Natural killer cell (primary cell): ENCODE data around the gene RPS27L. TPM values are rescaled to one million over a fixed set of nuclear protein-coding genes. Genes with fewer than 3 reads are reported as not detected.
A peak's percentile ranks its signal among the peaks of the same experiment; 100 is the strongest.

Experiments used
- ATAC-seq, 3 donors: fragments of 150-1000 bp in 2 of 3; fragments of 200-7000 bp in 1 of 3; cut with Tn5 transposase; 1 replicate in 1 of 3; 2 replicates in 2 of 3; pipeline ENCODE4 v1.10.0; 2021; ENCODE audit warnings: mild to moderate bottlenecking in 2 of 3, moderate library complexity in 2 of 3
- DNase-seq, 2 donors: peaks; one replicate each; pipeline versions ENCODE4 v3.0.0 to v3.0.0-alpha.2; 2013 to 2021; ENCODE audit warnings: mixed read lengths in 1 of 2
- H3K27ac ChIP-seq: one replicate; pipeline ENCODE4 v1.5.1; 2013; ENCODE audit warnings: mild to moderate bottlenecking, low read length
- H3K27me3 ChIP-seq: one replicate; pipeline ENCODE4 v1.6.1; 2013; ENCODE audit warnings: low read length; ENCODE audit not compliant: control insufficient read depth, insufficient read depth
- H3K36me3 ChIP-seq: one replicate; pipeline ENCODE4 v1.6.1; 2013; ENCODE audit warnings: low read length; ENCODE audit not compliant: control insufficient read depth, insufficient read depth
- H3K4me1 ChIP-seq: one replicate; pipeline ENCODE4 v1.6.1; 2013; ENCODE audit warnings: low read length; ENCODE audit not compliant: control insufficient read depth, insufficient read depth
- H3K4me3 ChIP-seq: one replicate; pipeline ENCODE4 v1.5.1; 2013; ENCODE audit warnings: low read length
- H3K9me3 ChIP-seq: one replicate; pipeline ENCODE4 v1.6.1; 2013; ENCODE audit warnings: low read length; ENCODE audit not compliant: control insufficient read depth, insufficient read depth
- H3K27ac Mint-ChIP-seq, 2 donors: one replicate each; pipeline ENCODE4 v1.8.0; 2022; ENCODE audit warnings: mild to moderate bottlenecking in 2 of 2, mixed read lengths in 2 of 2, moderate library complexity in 1 of 2
- H3K27me3 Mint-ChIP-seq, 2 donors: one replicate each; pipeline ENCODE4 v1.8.0; 2022; ENCODE audit warnings: low read depth in 2 of 2, mixed read lengths in 2 of 2
- H3K36me3 Mint-ChIP-seq: one replicate; pipeline ENCODE4 v1.8.0; 2022; ENCODE audit warnings: mixed read lengths
- H3K4me1 Mint-ChIP-seq, 2 donors: one replicate each; pipeline ENCODE4 v1.8.0; 2022; ENCODE audit warnings: mixed read lengths in 2 of 2
- H3K4me3 Mint-ChIP-seq: one replicate; pipeline ENCODE4 v1.8.0; 2022; ENCODE audit warnings: mild to moderate bottlenecking, moderate library complexity, mixed read lengths
- H3K9me3 Mint-ChIP-seq, 2 donors: one replicate each; pipeline ENCODE4 v1.8.0; 2022; ENCODE audit warnings: mixed read lengths in 2 of 2
- WGBS: methylation state at CpG from one replicate; pipeline ENCODE4 v1.1.7; 2013; ENCODE audit warnings: missing lambda C conversion rate; ENCODE audit not compliant: insufficient coverage; 5-methylcytosine and 5-hydroxymethylcytosine counted together
- intact Hi-C: fragments of 100-400 bp; cut with micrococcal nuclease; formaldehyde crosslinking; loops from one replicate; pipeline ENCODE4 v1.14.2; 2022
- total RNA-seq, 4 donors: library from RNA; stranded (reverse); fragments of 120-200 nt in 1 of 4; gene quantifications; one replicate each; pipeline versions ENCODE4 v1.2.3 to v1.2.4, GENCODE V29; 2013 to 2022
- TF ChIP-seq, protein P1 (sequence below): fragments of 200-600 bp; IDR thresholded peaks from one replicate; pipeline ENCODE4 v1.8.0; 2022; ENCODE audit warnings: antibody characterized with exemption

RPS27L gene
- total RNA-seq, 3 donors from 2014 or later (not counting 1 experiment from before 2014, with no cell fraction given), result 50.4 to 63.3 (median 52.2) TPM

DNA sequence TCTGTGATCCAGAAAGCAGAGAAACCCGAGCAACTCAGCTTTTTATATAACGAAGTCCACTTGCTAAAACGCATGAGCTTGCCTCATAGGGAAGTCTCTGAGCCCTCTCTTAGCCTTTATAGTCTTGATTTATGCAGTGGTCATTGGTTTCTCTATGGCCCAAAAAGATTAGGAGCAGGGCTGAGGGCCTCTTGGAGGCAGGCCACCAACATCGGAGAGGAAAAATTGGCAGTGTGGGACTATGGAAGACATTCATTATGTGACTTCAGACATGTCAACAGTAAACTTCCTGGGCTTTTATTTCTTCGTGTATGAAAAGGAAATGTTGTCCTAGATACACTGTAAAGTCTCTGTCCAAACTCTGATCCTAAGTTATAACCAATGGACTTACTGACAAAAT is 45.6 kb upstream of the RPS27L start:
- intact Hi-C loops, result loop anchor here (1.0 kb wide), 1 partner anchor 11 kb away; no protein-coding TSS in a partner anchor
- H3K36me3 ChIP-seq, result peaks cover under 1% of the 10 kb centered on the region
- 81% methylated on average over 4 of the region's 5 CpGs for WGBS
- H3K9me3 Mint-ChIP-seq, result no peaks in the 10 kb centered on the region
- H3K4me1 Mint-ChIP-seq, result peaks cover 86 to 94% of the 10 kb centered on the region in 2 donors
- no peaks in the 10 kb centered on the region for H3K27me3 ChIP-seq
- DNase-seq, result no peak
- H3K36me3 Mint-ChIP-seq, result peaks cover 5% of the 10 kb centered on the region
- no peak overlapping the region for H3K27ac ChIP-seq
- no peak overlapping the region for H3K4me3 ChIP-seq
- H3K9me3 ChIP-seq, result no peaks in the 10 kb centered on the region
- H3K4me1 ChIP-seq, result peaks cover 49% of the 10 kb centered on the region
- TF ChIP-seq, protein P1, sequence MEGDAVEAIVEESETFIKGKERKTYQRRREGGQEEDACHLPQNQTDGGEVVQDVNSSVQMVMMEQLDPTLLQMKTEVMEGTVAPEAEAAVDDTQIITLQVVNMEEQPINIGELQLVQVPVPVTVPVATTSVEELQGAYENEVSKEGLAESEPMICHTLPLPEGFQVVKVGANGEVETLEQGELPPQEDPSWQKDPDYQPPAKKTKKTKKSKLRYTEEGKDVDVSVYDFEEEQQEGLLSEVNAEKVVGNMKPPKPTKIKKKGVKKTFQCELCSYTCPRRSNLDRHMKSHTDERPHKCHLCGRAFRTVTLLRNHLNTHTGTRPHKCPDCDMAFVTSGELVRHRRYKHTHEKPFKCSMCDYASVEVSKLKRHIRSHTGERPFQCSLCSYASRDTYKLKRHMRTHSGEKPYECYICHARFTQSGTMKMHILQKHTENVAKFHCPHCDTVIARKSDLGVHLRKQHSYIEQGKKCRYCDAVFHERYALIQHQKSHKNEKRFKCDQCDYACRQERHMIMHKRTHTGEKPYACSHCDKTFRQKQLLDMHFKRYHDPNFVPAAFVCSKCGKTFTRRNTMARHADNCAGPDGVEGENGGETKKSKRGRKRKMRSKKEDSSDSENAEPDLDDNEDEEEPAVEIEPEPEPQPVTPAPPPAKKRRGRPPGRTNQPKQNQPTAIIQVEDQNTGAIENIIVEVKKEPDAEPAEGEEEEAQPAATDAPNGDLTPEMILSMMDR, result no peak
- peak overlapping the region; percentile 25 to 52 for H3K27ac Mint-ChIP-seq
- peak overlapping the region; percentile 76 for H3K4me3 Mint-ChIP-seq
- H3K27me3 Mint-ChIP-seq, result no peaks in the 10 kb centered on the region
- no peak for ATAC-seq

DNA sequence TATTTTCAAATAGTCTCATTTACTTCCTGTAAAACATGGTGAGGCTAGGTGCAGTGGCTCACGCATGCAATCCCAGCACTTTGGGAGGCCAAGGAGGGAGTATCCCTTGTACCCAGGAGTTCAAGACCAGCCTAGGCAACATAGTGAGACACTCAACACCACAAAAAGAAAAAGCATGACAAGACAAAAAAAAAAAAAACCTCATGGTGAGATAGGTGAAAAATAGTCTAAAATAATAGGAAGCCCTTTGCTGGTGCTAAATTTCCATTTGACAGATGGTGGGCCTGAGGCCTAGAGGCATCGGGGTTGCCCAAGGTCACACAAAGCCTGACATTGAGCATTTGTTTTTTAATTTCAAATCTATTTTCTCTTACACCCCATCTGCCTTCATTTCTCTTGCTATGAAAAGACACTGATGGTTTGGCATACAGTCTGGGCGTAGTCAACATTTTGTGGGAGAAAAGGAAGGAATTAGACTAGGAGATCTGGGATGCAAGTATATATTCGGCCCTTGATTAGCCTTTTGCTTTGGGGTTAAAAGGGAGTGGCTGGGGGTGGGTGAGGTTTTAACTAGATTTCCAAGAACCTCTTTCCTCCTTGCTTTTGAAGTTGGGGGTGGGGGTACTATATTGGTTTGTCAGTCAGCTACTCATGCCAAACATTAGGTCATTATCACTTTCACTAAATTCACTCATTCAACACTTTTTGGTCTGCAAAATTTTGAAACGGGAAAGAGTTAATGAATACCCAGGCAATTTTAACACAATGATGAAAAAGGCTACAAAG is 43.4 kb upstream of the RPS27L start:
- Histone ChIP-seq H3K4me1 (peaks cover 63% of the 10 kb centered on the region), H3K27me3 (no peaks in the 10 kb centered on the region), H3K9me3 (no peaks in the 10 kb centered on the region), H3K4me3 (no peak overlapping the region), H3K27ac (no peak overlapping the region), H3K36me3 (peaks cover 5% of the 10 kb centered on the region)
- H3K4me1 Mint-ChIP-seq, result peaks cover 84 to 91% of the 10 kb centered on the region in 2 donors
- WGBS, result 76% methylated on average over 5 of the region's 5 CpGs
- no peaks in the 10 kb centered on the region for H3K9me3 Mint-ChIP-seq
- TF ChIP-seq, protein P1, result no peak
- peak overlapping the region; percentile 52 to 75 for H3K27ac Mint-ChIP-seq
- H3K36me3 Mint-ChIP-seq, result no peaks in the 10 kb centered on the region
- ATAC-seq (no peak), DNase-seq (no peak)
- intact Hi-C loops, result no loop called here
- peak overlapping the region; percentile 73 for H3K4me3 Mint-ChIP-seq
- no peaks in the 10 kb centered on the region for H3K27me3 Mint-ChIP-seq

DNA sequence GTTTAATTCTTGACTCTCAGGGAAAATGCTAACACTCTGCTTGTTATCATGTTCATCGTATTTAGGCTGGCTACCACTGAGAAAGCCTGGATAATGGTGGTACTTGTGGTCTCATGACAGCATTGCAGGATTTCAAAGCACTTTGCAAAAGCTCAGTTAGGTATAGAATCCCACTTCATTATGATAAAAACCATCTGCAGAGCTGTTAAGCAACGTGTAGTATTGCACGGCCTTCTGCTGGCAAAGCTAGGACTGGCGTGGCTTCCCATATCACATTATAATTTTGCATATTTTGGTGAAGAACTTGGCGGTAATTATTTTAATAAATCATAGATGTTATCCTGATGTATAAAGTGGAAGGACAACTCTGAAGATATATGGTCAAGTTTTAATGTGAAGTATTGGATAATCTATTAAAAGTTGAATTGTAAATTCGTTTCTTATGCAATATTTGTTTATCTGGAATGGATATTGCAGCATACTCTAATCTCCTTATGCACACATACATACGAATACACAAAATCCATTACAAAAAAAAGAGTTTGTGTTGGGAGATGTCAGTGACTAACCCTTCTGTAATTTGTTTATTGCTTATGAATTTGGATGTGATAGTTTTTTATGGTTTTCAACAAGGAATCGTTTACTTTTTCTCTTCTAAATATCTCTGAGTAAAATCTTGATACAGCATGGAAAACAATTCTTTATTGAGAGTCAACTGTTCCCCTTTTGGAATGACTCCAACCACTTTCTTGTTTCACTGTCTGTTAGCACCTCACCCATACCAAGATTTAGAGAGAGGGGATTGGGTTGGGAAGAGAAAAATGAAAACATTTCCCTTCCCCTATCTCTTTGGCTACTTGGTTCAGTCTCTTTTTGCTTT is 41.3 kb upstream of the RPS27L start:
- TF ChIP-seq, protein P1, result no peak
- Histone ChIP-seq H3K9me3 (no peaks in the 10 kb centered on the region), H3K4me3 (no peak overlapping the region), H3K27ac (no peak overlapping the region), H3K36me3 (peaks cover 5% of the 10 kb centered on the region), H3K27me3 (no peaks in the 10 kb centered on the region), H3K4me1 (peaks cover 59% of the 10 kb centered on the region)
- WGBS, result 35% methylated on average over 3 of the region's 8 CpGs
- ATAC-seq, result no peak
- no peaks in the 10 kb centered on the region for H3K9me3 Mint-ChIP-seq
- H3K4me3 Mint-ChIP-seq, result peak overlapping the region; percentile 40
- H3K36me3 Mint-ChIP-seq, result no peaks in the 10 kb centered on the region
- H3K27me3 Mint-ChIP-seq, result no peaks in the 10 kb centered on the region
- intact Hi-C loops, result loop anchor here (10.0 kb wide), 2 partner anchors 696 to 896 kb away; partner anchors contain the start of genes CIAO2A and SNX1
- H3K4me1 Mint-ChIP-seq, result peaks cover 90 to 93% of the 10 kb centered on the region in 2 donors
- no peak for DNase-seq
- peak overlapping the region; percentile 52 to 93 for H3K27ac Mint-ChIP-seq
